Measurements from ENCODE around the gene AKAP17A. TPM values are rescaled to one million over a fixed set of nuclear protein-coding genes. Genes with fewer than 3 reads are reported as not detected.

AKAP17A gene
- total RNA-seq, 1 experiment from 2014 or later = 68.1 TPM

- Mint-ChIP-seq H3K27ac (no peak overlapping the region), H3K9me3 (no peaks in the 10 kb centered on the region)
- no peak for ATAC-seq
Observed at GRCh38 chrX:1597345-1598020, 6.1 kb downstream of the AKAP17A start.

More at GRCh38 chrX:1597345-1598020, 6.1 kb downstream of the AKAP17A start:
- Mint-ChIP-seq H3K4me3 (no peak overlapping the region), H3K4me1 (peaks cover 7% of the 10 kb centered on the region), H3K27me3 (ENCODE audit: low read depth) (no peaks in the 10 kb centered on the region), H3K36me3 (peaks cover 67% of the 10 kb centered on the region)
- ChIA-PET POLR2A (no interaction called here), CTCF (no interaction called here)
- no peak for DNase-seq (ENCODE audit: low spot score)
- TF ChIP-seq, protein P1, sequence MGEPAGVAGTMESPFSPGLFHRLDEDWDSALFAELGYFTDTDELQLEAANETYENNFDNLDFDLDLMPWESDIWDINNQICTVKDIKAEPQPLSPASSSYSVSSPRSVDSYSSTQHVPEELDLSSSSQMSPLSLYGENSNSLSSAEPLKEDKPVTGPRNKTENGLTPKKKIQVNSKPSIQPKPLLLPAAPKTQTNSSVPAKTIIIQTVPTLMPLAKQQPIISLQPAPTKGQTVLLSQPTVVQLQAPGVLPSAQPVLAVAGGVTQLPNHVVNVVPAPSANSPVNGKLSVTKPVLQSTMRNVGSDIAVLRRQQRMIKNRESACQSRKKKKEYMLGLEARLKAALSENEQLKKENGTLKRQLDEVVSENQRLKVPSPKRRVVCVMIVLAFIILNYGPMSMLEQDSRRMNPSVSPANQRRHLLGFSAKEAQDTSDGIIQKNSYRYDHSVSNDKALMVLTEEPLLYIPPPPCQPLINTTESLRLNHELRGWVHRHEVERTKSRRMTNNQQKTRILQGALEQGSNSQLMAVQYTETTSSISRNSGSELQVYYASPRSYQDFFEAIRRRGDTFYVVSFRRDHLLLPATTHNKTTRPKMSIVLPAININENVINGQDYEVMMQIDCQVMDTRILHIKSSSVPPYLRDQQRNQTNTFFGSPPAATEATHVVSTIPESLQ (CRISPR knock-in tag; IDR thresholded peaks at IDR 0.05) = no peak
- TF ChIP-seq ETV6 (CRISPR knock-in tag; IDR thresholded peaks at IDR 0.05) (no peak), ZNF512 (CRISPR knock-in tag; IDR thresholded peaks at IDR 0.05; ENCODE audit: borderline replicate concordance) (no peak), ZNF121 (CRISPR knock-in tag; IDR thresholded peaks at IDR 0.05) (no peak), ZNF396 (CRISPR knock-in tag; IDR thresholded peaks at IDR 0.05; ENCODE audit: borderline replicate concordance) (no peak), STAT6 (CRISPR knock-in tag; conservative IDR thresholded peaks at IDR 0.05; ENCODE audit: low read depth) (no peak), ELF4 (CRISPR knock-in tag; IDR thresholded peaks at IDR 0.05; ENCODE audit: low read depth) (no peak), SMAD4 (CRISPR knock-in tag; IDR thresholded peaks at IDR 0.05) (no peak), CREM (CRISPR knock-in tag; IDR thresholded peaks at IDR 0.05) (no peak)
- TF ChIP-seq, protein P2, sequence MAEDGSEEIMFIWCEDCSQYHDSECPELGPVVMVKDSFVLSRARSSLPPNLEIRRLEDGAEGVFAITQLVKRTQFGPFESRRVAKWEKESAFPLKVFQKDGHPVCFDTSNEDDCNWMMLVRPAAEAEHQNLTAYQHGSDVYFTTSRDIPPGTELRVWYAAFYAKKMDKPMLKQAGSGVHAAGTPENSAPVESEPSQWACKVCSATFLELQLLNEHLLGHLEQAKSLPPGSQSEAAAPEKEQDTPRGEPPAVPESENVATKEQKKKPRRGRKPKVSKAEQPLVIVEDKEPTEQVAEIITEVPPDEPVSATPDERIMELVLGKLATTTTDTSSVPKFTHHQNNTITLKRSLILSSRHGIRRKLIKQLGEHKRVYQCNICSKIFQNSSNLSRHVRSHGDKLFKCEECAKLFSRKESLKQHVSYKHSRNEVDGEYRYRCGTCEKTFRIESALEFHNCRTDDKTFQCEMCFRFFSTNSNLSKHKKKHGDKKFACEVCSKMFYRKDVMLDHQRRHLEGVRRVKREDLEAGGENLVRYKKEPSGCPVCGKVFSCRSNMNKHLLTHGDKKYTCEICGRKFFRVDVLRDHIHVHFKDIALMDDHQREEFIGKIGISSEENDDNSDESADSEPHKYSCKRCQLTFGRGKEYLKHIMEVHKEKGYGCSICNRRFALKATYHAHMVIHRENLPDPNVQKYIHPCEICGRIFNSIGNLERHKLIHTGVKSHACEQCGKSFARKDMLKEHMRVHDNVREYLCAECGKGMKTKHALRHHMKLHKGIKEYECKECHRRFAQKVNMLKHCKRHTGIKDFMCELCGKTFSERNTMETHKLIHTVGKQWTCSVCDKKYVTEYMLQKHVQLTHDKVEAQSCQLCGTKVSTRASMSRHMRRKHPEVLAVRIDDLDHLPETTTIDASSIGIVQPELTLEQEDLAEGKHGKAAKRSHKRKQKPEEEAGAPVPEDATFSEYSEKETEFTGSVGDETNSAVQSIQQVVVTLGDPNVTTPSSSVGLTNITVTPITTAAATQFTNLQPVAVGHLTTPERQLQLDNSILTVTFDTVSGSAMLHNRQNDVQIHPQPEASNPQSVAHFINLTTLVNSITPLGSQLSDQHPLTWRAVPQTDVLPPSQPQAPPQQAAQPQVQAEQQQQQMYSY (CRISPR knock-in tag; IDR thresholded peaks at IDR 0.05) = no peak
